NCI-H524 treated with DMSO at 0.1 percent for 48 hours (cell line): Measurements from ENCODE around the gene IFNA5.

Experiments used
- DNase-seq: peaks from one replicate; lab custom pipeline; 2025; lab: John Stamatoyannopoulos, UW

Gene IFNA5

GRCh38 chr9:21305213-21305612 lies at the start of gene IFNA5:
Gene IFNA5, minus strand, starts transcription at chr9:21305313. Its CDS starts 57 bp downstream, at chr9:21305256.
- DNase-seq, result no peak

DNA sequence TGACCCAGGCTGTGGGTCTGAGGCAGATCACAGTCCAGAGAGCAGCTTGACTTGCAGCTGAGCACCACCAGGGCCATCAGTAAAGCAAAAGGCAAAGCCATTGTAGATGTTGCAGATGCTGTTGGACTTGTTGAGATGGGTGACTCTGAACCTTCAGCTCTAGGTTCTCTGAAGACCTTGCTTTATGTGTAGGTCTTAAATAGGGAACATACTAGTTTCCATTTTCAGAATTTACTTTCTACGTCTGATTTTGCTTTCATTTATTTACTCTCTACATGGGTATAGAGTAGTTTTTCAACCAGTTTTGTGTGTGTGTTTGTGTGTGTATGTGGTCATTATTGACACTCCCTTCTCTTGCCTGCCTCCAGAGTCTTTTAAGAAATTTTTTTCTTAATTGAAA lies 45.7 kb upstream of the IFNA5 start, which contains the start of gene IFNA6:
IFNA6 (minus strand) TSS at position 101 of the 400 bp plus-strand sequence; CDS start at position 101, 0 bp downstream.
- DNase-seq, result no peak

- DNase-seq, result no peak
Observed at GRCh38 chr9:21348430-21348970, 43.4 kb upstream of the IFNA5 start.

DNA sequence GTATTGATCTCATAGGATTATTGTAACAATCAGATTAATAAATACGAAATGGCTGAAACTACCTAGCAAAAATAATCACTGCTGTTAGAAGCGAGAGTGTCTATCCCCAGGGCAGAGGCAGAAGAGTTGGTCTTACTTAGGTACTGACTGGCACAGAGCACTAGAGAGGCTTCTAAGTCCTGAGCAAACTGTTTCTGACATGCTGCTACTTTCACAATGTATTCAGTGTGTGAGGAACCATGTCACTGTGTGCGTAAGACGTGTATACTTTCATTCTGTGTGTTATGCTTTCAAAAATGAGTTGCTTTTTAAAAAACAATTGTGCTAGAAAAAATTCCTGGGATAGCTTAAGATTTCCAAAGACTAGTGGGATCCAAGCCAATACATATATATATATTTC lies 35.6 kb upstream of the IFNA5 start:
- DNase-seq, result no peak

- no peak for DNase-seq
Observed at GRCh38 chr9:21336457-21336856, 31.3 kb upstream of the IFNA5 start.

GRCh38 chr9:21334701-21335632 lies 29.9 kb upstream of the IFNA5 start, which contains the start of gene KLHL9:
Gene KLHL9, minus strand, starts transcription at chr9:21335404. Its CDS starts 545 bp downstream, at chr9:21334859.
- DNase-seq, result peak; percentile 44

DNA sequence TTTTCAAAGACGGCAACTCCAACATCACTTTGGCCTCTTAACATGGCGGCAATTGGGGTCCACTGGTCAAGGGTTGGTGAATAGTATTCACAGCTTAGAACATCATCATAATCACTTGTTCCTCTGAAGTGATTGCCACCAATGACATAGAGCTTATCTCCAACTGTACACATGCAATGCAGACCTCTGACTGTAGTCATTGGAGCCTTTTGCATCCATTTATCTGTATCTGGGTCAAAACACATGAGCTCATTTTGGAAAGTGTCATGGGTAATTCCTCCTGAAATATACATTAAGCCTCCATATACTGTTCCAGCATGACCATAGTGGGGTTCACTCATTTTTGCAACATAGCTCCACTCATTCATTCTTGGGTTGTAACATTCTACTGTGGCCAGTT lies 28.1 kb upstream of the IFNA5 start:
- no peak for DNase-seq

GRCh38 chr9:21331676-21332402 lies 26.7 kb upstream of the IFNA5 start:
- no peak for DNase-seq

- DNase-seq, result no peak
Observed at GRCh38 chr9:21326526-21327139, 21.5 kb upstream of the IFNA5 start.

DNA sequence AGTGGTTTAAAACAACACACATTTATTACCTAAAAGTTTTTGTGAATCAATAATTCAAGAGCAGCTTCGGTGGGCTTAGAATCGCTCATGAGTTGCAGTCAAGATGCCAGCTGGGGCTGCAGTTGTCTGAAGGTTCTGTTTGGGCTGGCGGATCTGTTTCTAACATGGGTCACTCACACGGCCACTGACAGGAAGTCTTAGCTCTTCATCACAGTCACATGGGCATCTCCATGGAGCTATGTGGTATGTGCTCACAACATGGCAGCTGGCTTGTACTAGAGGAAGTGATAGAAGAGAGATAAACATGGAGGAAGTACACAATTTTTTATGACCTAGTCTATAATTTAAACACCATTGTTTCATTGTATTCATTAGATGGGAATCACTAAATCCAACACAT lies 18.9 kb upstream of the IFNA5 start:
- DNase-seq, result no peak

DNA sequence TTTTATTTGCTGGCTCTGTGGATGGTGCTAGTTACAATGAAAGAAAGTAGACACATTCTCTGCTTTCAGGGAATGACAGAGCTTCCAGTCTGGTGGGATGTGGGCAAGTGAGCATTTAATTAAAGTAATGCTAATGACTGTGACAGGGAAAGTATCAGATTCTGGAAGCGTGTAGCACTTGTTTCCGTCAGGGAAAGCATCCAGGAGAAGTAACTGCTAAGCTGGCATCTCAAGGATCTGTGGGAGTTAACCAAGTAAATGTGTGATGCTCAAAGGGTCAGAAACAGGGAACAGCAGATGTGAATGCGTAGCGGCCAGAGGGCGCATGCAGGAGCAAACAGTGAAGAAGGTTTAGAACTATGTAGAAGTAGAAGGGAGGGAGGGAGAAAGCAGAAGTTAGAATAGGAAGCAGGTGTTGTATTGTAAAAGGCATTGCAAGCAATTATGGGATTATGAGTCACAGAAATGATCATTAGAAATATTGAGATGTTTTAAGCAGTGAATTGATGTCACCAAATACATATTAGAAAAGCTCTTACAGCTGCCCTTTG lies 17.9 kb upstream of the IFNA5 start:
- DNase-seq, result no peak

DNA sequence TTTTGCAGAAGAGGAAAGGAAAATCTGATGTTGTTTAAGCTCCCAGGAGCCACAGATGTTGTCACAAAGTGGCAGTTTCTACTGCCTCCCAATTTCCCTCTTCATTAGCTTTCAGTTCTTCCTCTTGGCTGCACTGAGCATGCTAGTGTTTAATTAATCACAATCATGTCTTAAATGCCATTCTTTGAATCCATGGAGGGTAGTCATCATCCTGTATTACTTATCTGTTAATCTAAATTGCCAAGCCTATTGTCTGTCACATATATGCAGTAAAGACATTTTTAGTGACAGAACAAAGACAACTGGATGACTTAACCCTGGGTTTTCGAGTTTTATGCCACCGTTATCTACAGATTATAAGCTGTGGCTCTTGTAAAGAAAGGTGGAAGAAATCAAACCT lies 15.4 kb upstream of the IFNA5 start:
- no peak for DNase-seq

- no peak for DNase-seq
Observed at GRCh38 chr9:21317956-21318923, 13.1 kb upstream of the IFNA5 start.

DNA sequence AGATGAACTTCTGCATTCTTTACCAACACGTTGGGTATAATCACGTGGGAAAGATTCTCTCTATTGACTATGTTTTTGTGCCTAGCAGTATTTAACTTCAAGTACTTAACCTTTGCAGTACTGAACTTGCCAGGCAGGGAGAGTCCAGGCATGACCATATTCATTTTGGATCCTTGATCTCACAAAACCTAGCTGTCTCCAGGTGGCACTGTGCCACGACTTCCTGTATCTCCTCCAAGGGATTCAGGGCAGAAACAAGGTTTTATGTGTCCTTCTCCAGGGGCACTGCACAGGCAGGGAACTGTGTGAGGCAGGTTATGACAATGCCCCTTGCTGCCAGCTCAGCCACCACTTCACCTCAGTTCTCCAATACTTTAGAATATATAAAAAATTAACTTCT lies 11.7 kb upstream of the IFNA5 start:
- no peak for DNase-seq

GRCh38 chr9:21316032-21316842 lies 11.1 kb upstream of the IFNA5 start:
- DNase-seq, result no peak

DNA sequence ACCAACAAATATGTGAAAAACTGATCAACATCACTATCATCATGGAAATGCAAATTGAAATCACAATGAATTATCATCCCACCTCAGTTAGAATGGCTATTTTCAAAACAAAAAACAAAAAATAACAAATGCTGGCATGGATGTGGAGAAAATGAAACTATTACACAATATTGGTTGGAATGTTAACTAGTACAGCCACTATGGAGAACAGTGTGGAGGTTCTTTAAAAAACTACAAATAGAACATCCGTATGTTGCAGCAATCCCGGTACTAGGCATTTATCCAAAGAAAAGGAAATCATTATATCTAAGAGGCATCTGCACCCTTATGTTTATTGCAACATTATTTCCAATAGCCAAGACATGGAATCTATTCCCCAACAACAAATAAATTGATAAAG lies 9.0 kb upstream of the IFNA5 start:
- no peak for DNase-seq

DNA sequence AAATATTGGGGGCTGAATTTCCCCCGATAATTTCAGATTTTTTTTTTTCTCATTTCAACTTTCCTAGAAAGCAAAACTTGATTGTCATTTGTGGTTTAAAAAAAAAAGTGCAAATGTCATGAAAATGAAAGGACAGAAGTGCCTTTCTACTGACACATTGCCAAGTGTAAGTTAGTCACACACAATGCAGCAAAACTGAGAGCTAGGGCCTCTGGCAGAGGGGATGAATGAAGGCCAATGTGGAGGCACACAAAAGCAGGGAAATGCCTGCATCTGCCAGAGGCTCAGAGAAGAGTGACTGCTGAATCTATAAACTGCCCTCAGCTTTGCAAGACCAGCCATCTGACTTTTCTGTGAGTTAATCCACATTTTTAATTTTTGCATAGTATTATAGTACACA lies 6.8 kb upstream of the IFNA5 start:
- no peak for DNase-seq

GRCh38 chr9:21295992-21296391 lies 9.1 kb downstream of the IFNA5 start:
- no peak for DNase-seq

DNA sequence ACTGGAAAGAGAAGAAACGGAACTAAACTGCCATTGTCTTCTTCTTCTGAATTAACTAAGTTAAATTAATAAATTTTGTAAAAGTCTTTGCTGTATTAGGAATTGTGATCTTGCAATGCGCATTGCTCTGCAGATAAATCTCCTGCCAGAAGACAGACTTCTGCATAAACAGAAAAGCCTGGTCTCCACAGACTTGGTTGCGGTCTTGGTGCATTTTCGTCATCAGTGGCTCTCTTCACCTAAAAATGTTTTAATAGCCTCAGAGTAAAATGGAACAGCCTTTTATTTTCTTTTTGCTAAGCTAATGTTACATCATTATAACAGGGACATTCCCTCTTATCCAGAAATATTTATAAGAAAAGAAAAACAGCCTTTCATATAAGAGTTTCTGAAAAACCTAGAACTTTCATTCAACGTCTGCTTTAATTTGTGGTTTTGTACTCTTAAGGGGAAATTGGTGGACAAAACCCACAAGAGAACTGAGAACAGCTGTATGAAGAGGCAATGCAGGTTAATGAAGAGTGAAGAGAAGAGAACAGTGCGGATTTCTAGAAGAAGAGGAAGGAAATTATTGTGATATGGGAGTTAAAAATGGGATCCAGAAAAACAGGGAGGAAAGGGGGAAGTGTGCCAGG lies 10.1 kb downstream of the IFNA5 start:
- no peak for DNase-seq
